ENCODE measurements around the gene RPN2. TPM values are rescaled to one million over a fixed set of nuclear protein-coding genes. Genes with fewer than 3 reads are reported as not detected.

Gene RPN2
- total and polyA plus RNA-seq, 2 of the 13 experiments (the other 11 are each of a cell fraction or from before 2014, with no cell fraction given) = 587 to 1,818 TPM

- TF ChIP-seq HNF4A (CRISPR knock-in tag; IDR thresholded peaks at IDR 0.05) (no peak), HNF1B (CRISPR knock-in tag; IDR thresholded peaks at IDR 0.05) (no peak), RAD21 (CRISPR knock-in tag; IDR thresholded peaks at IDR 0.05) (peak; percentile 21; the same call in 1 of the 2 replicates), SIX1 (CRISPR knock-in tag; IDR thresholded peaks at IDR 0.05; ENCODE audit: borderline replicate concordance) (no peak), ZHX2 (IDR thresholded peaks at IDR 0.05; ENCODE audit: low read depth) (no peak), ZHX2 (CRISPR knock-in tag; IDR thresholded peaks at IDR 0.05; ENCODE audit: borderline replicate concordance) (no peak), ZNF431 (CRISPR knock-in tag; IDR thresholded peaks at IDR 0.05; ENCODE audit: borderline replicate concordance, low read depth) (no peak), ZNF17 (CRISPR knock-in tag; IDR thresholded peaks at IDR 0.05) (0 out of 2 replicates have a peak, but pooled peaks have one; percentile 42), NPAS2 (CRISPR knock-in tag; IDR thresholded peaks at IDR 0.05; ENCODE audit: borderline replicate concordance) (no peak), ARNTL (CRISPR knock-in tag; IDR thresholded peaks at IDR 0.05) (no peak), JUND (CRISPR knock-in tag; IDR thresholded peaks at IDR 0.05) (0 out of 2 replicates have a peak, but pooled peaks have one; percentile 14), ZNF7 (CRISPR knock-in tag; IDR thresholded peaks at IDR 0.05) (no peak), ZKSCAN8 (CRISPR knock-in tag; IDR thresholded peaks at IDR 0.05; ENCODE audit: borderline replicate concordance) (no peak), ZBTB25 (CRISPR knock-in tag; IDR thresholded peaks at IDR 0.05) (0 out of 2 replicates have a peak, but pooled peaks have one; percentile 2), ZMYM3 (CRISPR knock-in tag; IDR thresholded peaks at IDR 0.05) (no peak), ATF6 (CRISPR knock-in tag; conservative IDR thresholded peaks at IDR 0.05) (no peak)
Measured at GRCh38 chr20:37179683-37180524, 774 bp downstream of the RPN2 start (continued).

Data from HepG2 (cell line).